HG03521 (cell line): ENCODE data around the gene TYK2.
"Not testable (repeated sequence)": the region's sequence is repeated elsewhere in the genome, so short reads cannot be mapped to it uniquely, and the experiment has no call there.

Experiments
- ATAC-seq: cut with Tn5 transposase; IDR thresholded peaks from one replicate; pipeline ENCODE4 v1.9.1; 2021; ENCODE audit warnings: mild to moderate bottlenecking, moderate library complexity; ENCODE audit not compliant: unreplicated experiment

TYK2 gene

GRCh38 chr19:10378124-10378523, 2.2 kb downstream of the TYK2 start:
- ATAC-seq = no peak

GRCh38 chr19:10377140-10377640, 3.2 kb downstream of the TYK2 start:
- not testable (repeated sequence) for ATAC-seq

GRCh38 chr19:10374931-10375330, 5.4 kb downstream of the TYK2 start:
- ATAC-seq = no peak

- ATAC-seq = no peak
These were observed 7.7 kb downstream of the TYK2 start for GRCh38 chr19:10372690-10373089.

GRCh38 chr19:10368101-10368803, 12.1 kb downstream of the TYK2 start:
- ATAC-seq = no peak

DNA sequence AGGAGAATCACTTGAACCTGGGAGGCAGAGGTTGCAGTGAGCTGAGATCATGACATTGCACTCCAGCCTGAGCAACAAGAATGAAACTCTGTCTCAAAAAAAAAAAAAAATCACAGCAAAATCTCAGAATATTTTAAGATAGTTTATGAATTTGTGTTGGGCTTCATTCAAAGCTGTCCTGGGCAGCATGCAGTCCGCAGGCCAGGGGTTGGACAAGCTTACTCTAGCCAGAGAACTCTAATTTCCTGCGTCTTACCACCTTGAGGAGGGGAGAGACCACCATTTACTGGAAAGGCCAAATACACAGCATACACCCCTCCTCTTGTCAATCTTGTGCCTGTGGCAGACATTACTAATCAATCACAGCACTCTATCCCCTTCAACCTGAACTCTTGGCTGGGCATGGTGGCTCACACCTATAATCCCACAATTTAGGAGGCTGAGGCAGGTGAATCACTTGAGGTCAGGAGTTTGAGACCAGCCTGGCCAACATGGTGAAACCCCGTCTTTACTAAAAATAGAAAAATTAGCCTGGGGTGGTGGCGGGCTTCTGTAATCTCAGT, 13.3 kb downstream of the TYK2 start:
- not testable (repeated sequence) for ATAC-seq

DNA sequence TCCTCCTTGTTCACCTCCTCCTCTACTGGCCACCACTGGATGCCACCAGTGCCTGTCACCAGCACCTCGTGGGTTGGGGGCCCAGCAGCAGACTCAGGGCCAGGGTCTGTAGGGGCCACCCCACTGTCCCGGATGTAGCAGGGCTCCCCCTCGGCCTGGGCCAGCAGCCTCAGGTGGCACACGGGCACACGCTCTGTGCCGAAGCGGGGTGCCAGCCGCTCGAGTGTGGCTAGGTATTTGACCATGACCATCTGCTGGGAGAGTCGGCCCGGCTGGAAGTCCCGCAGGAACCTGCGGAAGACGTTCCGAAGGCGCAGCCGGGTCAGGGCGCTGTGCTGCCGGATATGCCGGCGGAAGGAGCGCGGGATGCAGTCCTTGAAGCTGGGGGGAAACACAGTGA, 14.9 kb downstream of the TYK2 start:
- ATAC-seq = no peak

DNA sequence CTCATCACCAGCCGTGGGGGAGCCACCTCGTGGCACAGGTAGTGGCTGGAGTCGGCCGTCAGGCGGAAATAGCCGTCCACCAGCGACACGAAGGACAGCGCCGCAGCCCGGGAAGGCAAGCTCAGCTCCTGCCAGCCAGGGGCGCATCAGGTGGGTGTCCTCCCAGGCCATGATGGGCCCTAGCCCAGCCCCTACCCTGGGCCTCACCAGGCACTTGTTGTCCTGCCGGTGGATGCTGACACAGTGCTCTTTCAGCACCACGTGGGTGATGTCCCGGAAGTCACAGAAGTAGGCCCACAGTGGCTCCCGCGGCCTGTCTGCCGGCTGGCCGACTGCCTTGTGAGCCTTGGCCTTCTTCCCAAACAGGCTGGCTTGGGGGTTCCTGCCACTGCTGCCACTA, 15.7 kb downstream of the TYK2 start:
- ATAC-seq = no peak

- no peak for ATAC-seq
These were observed 16.5 kb downstream of the TYK2 start for GRCh38 chr19:10363789-10364281.

DNA sequence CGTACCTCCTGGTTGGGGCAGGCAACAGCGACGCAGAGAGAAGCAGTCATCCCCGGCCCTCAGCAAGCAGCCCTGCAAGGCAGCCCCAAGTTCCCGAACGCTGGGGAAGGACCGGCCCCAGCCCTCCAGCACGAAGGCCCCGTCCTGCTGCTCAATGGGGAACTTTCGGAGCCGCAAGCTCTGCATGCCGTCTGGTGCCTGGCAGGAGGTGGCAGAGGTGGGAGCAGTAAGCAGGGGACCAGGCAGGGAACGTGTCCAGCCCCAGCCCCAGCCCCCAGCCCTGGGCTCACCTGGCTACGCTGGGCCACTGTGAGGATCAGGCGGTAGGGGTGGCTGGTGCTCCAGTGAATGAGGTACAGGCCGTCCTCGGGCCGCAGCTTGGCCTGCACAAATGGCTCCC, 18.1 kb downstream of the TYK2 start:
- no peak for ATAC-seq

DNA sequence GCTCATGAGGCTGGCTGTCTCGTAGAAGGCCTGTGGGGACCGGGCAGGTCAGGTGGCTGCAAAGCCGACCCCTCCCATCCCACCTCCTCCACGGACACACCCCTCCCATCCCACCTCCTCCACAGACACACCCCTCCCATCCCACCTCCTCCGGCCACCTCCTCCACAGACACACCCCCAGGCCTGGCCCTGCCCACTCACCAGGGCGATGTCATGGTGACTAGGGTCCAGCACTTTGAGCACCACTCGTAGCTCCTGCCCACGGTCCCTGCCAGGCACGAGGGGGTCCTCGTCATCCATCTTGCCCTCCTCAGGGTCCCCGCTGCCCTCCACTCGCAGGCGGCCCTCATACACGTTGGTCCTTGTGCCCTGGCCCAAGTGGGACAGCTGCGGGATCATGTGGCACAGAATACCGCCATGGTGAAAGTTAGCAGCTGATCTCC, 18.8 kb downstream of the TYK2 start:
- ATAC-seq = no peak

GRCh38 chr19:10356431-10356830, 23.9 kb downstream of the TYK2 start:
- ATAC-seq = no peak

GRCh38 chr19:10353793-10354391, 26.5 kb downstream of the TYK2 start:
- ATAC-seq = no peak

GRCh38 chr19:10352764-10353671, 27.4 kb downstream of the TYK2 start:
- ATAC-seq = no peak

DNA sequence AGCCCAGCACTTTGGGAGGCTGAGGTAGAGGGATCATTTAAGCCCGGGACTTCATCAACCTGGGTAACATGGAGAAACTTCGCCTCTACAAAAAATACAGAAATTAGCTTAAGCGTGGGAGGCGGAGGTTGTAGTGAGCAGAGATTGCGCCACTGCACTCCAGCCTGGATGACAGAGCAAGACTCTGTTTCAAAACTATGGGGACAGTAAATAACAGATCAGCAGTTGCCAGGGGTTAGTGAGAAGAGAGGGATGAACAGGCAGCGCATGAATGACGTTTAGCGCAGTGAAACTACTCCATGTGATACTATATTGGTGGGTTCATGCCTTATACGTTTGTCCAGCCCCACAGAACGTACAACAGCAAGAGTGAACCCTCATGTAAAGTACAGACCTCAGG, 33.9 kb downstream of the TYK2 start:
- ATAC-seq = no peak

DNA sequence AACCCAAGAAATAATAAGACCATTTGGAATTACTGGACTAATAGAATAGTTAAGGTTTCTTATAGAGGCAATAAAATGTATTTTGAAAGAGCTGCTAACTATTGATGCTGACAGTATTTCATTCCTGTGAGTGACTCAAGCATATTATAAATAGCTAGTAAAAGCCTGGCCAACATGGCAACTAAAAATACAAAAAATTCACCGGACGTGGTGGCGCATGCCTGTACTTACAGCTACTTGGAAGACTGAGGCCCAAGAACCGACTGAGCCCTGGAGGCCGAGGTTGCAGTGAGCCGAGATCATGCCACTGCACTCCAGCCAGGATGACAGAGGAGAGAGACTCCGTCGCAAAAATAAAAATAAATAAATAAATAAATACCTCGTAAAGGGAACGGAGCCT, 35.6 kb downstream of the TYK2 start:
- no peak for ATAC-seq

GRCh38 chr19:10343495-10343894, 36.9 kb downstream of the TYK2 start:
- ATAC-seq = no peak

GRCh38 chr19:10339977-10340376, 40.4 kb downstream of the TYK2 start:
- no peak for ATAC-seq

DNA sequence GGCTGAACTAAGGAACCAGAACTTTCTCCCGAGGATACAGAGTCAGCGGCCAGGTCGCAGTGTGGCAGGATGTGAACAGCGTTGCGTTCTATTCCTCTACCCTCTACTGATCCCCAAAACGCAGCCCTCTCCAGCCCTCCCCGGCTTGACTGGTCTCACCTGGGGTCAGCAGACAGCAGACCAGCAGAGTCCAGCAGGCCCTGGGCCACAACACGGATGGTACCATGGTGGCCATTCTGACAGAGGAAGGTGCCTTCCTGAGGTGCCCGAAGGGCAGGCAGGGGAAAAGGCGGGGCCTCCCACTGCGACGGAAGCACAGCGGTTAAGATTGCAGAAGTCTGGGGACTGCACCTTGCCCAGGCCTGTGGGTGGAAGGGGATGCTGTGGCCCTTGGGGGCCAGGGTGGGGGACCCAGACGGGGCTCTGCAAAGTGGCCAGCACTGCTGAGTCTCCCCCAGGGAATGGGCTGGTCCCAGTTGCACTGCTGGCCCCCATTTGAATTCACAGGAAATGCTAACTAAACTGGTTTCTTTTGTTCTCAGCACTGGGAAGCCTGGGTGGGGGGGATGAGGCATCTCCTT, 40.9 kb downstream of the TYK2 start, which contains the start of gene ICAM3:
Gene ICAM3, minus strand, starts transcription at position 245 of the 581 bp plus-strand sequence. Its CDS starts 10 bp downstream, at position 235.
- no peak for ATAC-seq

GRCh38 chr19:10338940-10339339, 41.4 kb downstream of the TYK2 start:
- ATAC-seq = no peak
